Neural progenitor cell (in vitro differentiated cells): ENCODE data around the gene EGFR. TPM values are rescaled to one million over a fixed set of nuclear protein-coding genes. Genes with fewer than 3 reads are reported as not detected.

Source experiments
- DNase-seq: peaks from one replicate; pipeline ENCODE4 v3.0.0-alpha.2; 2016; ENCODE audit warnings: low spot score
- H2AFZ ChIP-seq: fragments of 200-600 bp; sonication (generic); replicated peaks from 2 replicates; pipeline ENCODE4 v1.6.1; 2016; ENCODE audit warnings: antibody characterized with exemption
- H3F3A ChIP-seq: fragments of 200-600 bp; sonication (generic); 2 replicates; pipeline ENCODE4 v1.6.1; 2016; ENCODE audit warnings: antibody characterized with exemption, low read depth
- H3K27ac ChIP-seq: fragments of 200-600 bp; sonication (generic); 2 replicates; pipeline ENCODE4 v1.5.1; 2016; ENCODE audit warnings: mild to moderate bottlenecking
- H3K27me3 ChIP-seq: fragments of 200-600 bp; sonication (generic); 2 replicates; pipeline ENCODE4 v1.6.1; 2016; ENCODE audit warnings: mild to moderate bottlenecking, moderate library complexity
- H3K36me3 ChIP-seq: fragments of 200-600 bp; sonication (generic); 2 replicates; pipeline ENCODE4 v1.5.1; 2016
- H3K4me1 ChIP-seq: fragments of 200-600 bp; sonication (generic); 2 replicates; pipeline ENCODE4 v1.6.1; 2016; ENCODE audit warnings: mixed run types
- H3K4me2 ChIP-seq: fragments of 200-600 bp; sonication (generic); 2 replicates; pipeline ENCODE4 v1.6.1; 2016
- H3K4me3 ChIP-seq: fragments of 200-600 bp; sonication (generic); 2 replicates; pipeline ENCODE4 v1.5.1; 2016
- H3K79me2 ChIP-seq: fragments of 200-600 bp; sonication (generic); 2 replicates; pipeline ENCODE4 v1.6.1; 2016; ENCODE audit warnings: low read depth
- H3K9ac ChIP-seq: fragments of 200-600 bp; sonication (generic); 2 replicates; pipeline ENCODE4 v1.6.1; 2016
- H3K9me3 ChIP-seq: fragments of 200-600 bp; sonication (generic); 2 replicates; pipeline ENCODE4 v1.5.1; 2016; ENCODE audit warnings: low read depth
- H4K20me1 ChIP-seq: fragments of 200-600 bp; sonication (generic); 2 replicates; pipeline ENCODE4 v1.6.1; 2016; ENCODE audit warnings: low read depth
- H3K27ac Mint-ChIP-seq: 3 replicates; pipeline ENCODE4 v1.8.0; 2021; ENCODE audit warnings: mixed read lengths
- H3K27me3 Mint-ChIP-seq: 2 replicates; pipeline ENCODE4 v1.8.0; 2022; ENCODE audit warnings: low read depth, mild to moderate bottlenecking, inconsistent platforms, moderate library complexity, mixed read lengths; ENCODE audit not compliant: insufficient read depth
- H3K36me3 Mint-ChIP-seq: 3 replicates; pipeline ENCODE4 v1.8.0; 2021; ENCODE audit warnings: mixed read lengths
- H3K4me1 Mint-ChIP-seq: 3 replicates; pipeline ENCODE4 v1.8.0; 2021; ENCODE audit warnings: mixed read lengths
- H3K4me3 Mint-ChIP-seq: 3 replicates; pipeline ENCODE4 v1.8.0; 2021; ENCODE audit warnings: mild to moderate bottlenecking, moderate library complexity, mixed read lengths
- H3K9me3 Mint-ChIP-seq: 3 replicates; pipeline ENCODE4 v1.8.0; 2020; ENCODE audit warnings: mixed read lengths
- CTCF ChIP-seq: fragments of 200-600 bp; sonication (generic); IDR thresholded peaks from 2 replicates; pipeline ENCODE4 v1.5.1; 2017; ENCODE audit warnings: antibody characterized with exemption, mild to moderate bottlenecking
- EZH2 ChIP-seq: fragments of 200-600 bp; sonication (generic); IDR thresholded peaks from 2 replicates; pipeline ENCODE4 v1.6.1; 2017; ENCODE audit warnings: antibody characterized with exemption, mild to moderate bottlenecking, moderate library complexity
- EZH2phosphoT487 ChIP-seq: fragments of 200-600 bp; sonication (generic); IDR thresholded peaks from 2 replicates; pipeline ENCODE4 v1.6.1; 2017; ENCODE audit warnings: antibody characterized with exemption
- total RNA-seq: library from RNA; depleted of rRNA; stranded (reverse); fragments of >200 nt; gene quantifications from 2 replicates; pipeline ENCODE4 v1.2.3, GENCODE V29; 2015; ENCODE audit warnings: low replicate concordance

The EGFR gene
- total RNA-seq, 1 donor from 2014 or later: 4.6 TPM

GRCh38 chr7:55158541-55159382 lies 139.9 kb downstream of the EGFR start:
- Mint-ChIP-seq H3K27me3 (no peaks in the 10 kb centered on the region), H3K27ac (no peak overlapping the region), H3K4me1 (peaks cover 11% of the 10 kb centered on the region), H3K9me3 (no peaks in the 10 kb centered on the region), H3K4me3 (no peak overlapping the region), H3K36me3 (peaks cover 4% of the 10 kb centered on the region)
- Histone ChIP-seq H3K4me3 (no peak overlapping the region), H3K27ac (no peak overlapping the region), H4K20me1 (no peaks in the 10 kb centered on the region), H3K4me2 (no peak overlapping the region), H3K9me3 (no peaks in the 10 kb centered on the region), H3K36me3 (no peaks in the 10 kb centered on the region), H3K79me2 (no peaks in the 10 kb centered on the region), H2AFZ (no peak overlapping the region), H3K4me1 (peaks cover 8% of the 10 kb centered on the region), H3F3A (no peaks in the 10 kb centered on the region), H3K9ac (no peak overlapping the region), H3K27me3 (no peaks in the 10 kb centered on the region)
- TF ChIP-seq EZH2: no peak
- DNase-seq: no peak

- Mint-ChIP-seq H3K9me3 (no peaks in the 10 kb centered on the region), H3K4me1 (peaks cover 18% of the 10 kb centered on the region), H3K36me3 (peaks cover 6% of the 10 kb centered on the region), H3K27me3 (no peaks in the 10 kb centered on the region), H3K4me3 (no peak overlapping the region), H3K27ac (no peak overlapping the region)
- Histone ChIP-seq H3K79me2 (no peaks in the 10 kb centered on the region), H2AFZ (no peak overlapping the region), H3K4me1 (peaks cover 12% of the 10 kb centered on the region), H3K27ac (no peak overlapping the region), H3K4me2 (no peak overlapping the region), H3F3A (peaks cover 2% of the 10 kb centered on the region), H3K4me3 (no peak overlapping the region), H3K27me3 (no peaks in the 10 kb centered on the region), H4K20me1 (no peaks in the 10 kb centered on the region), H3K9me3 (no peaks in the 10 kb centered on the region), H3K36me3 (no peaks in the 10 kb centered on the region), H3K9ac (no peak overlapping the region)
- DNase-seq: no peak
- TF ChIP-seq EZH2phosphoT487: no peak
- TF ChIP-seq EZH2: no peak
- no peak for TF ChIP-seq CTCF
Measured at GRCh38 chr7:55160539-55160938, 141.7 kb downstream of the EGFR start.

DNA sequence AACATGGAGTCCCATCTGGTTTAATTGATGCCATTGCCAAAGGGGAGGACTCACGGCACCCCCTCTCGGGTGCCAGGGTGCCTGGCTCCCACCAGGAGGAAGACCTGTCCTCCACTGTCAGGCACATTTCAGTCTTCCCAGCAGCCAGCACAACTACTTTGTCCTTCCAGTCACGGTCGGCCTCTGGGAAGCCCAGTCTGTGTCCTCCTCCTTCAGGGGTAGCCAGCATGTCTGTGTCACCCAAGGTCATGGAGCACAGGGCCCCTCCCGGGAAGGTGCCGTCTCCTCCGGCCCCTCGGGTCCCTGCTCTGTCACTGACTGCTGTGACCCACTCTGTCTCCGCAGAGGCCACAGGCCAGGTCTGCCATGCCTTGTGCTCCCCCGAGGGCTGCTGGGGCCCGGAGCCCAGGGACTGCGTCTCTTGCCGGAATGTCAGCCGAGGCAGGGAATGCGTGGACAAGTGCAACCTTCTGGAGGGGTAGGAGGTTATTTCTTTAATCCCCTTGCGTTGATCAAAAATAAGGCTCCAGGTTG lies 142.4 kb downstream of the EGFR start:
- Mint-ChIP-seq H3K4me3 (no peak overlapping the region), H3K27me3 (no peaks in the 10 kb centered on the region), H3K36me3 (peaks cover 7% of the 10 kb centered on the region), H3K4me1 (peaks cover 22% of the 10 kb centered on the region), H3K9me3 (peaks cover under 1% of the 10 kb centered on the region), H3K27ac (no peak overlapping the region)
- no peak for DNase-seq
- Histone ChIP-seq H3K4me2 (no peak overlapping the region), H3K4me1 (peaks cover 19% of the 10 kb centered on the region), H3K79me2 (no peaks in the 10 kb centered on the region), H3K27ac (no peak overlapping the region), H3K9me3 (no peaks in the 10 kb centered on the region), H3K4me3 (no peak overlapping the region), H3K9ac (no peak overlapping the region), H3K27me3 (no peaks in the 10 kb centered on the region), H2AFZ (no peak overlapping the region), H3K36me3 (no peaks in the 10 kb centered on the region), H3F3A (peaks cover 8% of the 10 kb centered on the region), H4K20me1 (no peaks in the 10 kb centered on the region)
- no peak for TF ChIP-seq EZH2phosphoT487
- TF ChIP-seq EZH2: no peak
- no peak for TF ChIP-seq CTCF

GRCh38 chr7:55162476-55162875 lies 143.7 kb downstream of the EGFR start:
- Mint-ChIP-seq H3K9me3 (peaks cover 5% of the 10 kb centered on the region), H3K36me3 (peaks cover 12% of the 10 kb centered on the region), H3K4me1 (peaks cover 16% of the 10 kb centered on the region), H3K27ac (no peak overlapping the region), H3K4me3 (no peak overlapping the region), H3K27me3 (peaks cover 2% of the 10 kb centered on the region)
- no peaks in the 10 kb centered on the region for H3K79me2 ChIP-seq
- TF ChIP-seq EZH2 (no peak), EZH2phosphoT487 (no peak), CTCF (no peak)
- H3K27me3 ChIP-seq: no peaks in the 10 kb centered on the region
- H3K27ac ChIP-seq: no peak overlapping the region
- H3K4me2 ChIP-seq: no peak overlapping the region
- H3K4me3 ChIP-seq: no peak overlapping the region
- peaks cover 11% of the 10 kb centered on the region for H3K4me1 ChIP-seq
- no peak overlapping the region for H3K9ac ChIP-seq
- H2AFZ ChIP-seq: no peak overlapping the region
- no peaks in the 10 kb centered on the region for H3K36me3 ChIP-seq
- no peaks in the 10 kb centered on the region for H4K20me1 ChIP-seq
- H3F3A ChIP-seq: peaks cover 8% of the 10 kb centered on the region
- no peak for DNase-seq
- no peaks in the 10 kb centered on the region for H3K9me3 ChIP-seq
